NCI-H2107 (cell line): ENCODE results near the gene ZBED2.
"Not testable (repeated sequence)": the region's sequence is repeated elsewhere in the genome, so short reads cannot be mapped to it uniquely, and the experiment has no call there.

ENCODE experiments used
- DNase-seq: peaks from one replicate; lab custom pipeline; 2025; lab: John Stamatoyannopoulos, UW

Gene ZBED2

GRCh38 chr3:111595232-111595631, at the start of gene ZBED2:
TSS of gene ZBED2 (minus strand) at chr3:111595346. CDS start at chr3:111594201, 1,145 bp downstream.
- no peak for DNase-seq

GRCh38 chr3:111639316-111639715, 44.2 kb upstream of the ZBED2 start:
- DNase-seq = no peak

GRCh38 chr3:111636366-111636885, 41.3 kb upstream of the ZBED2 start:
- no peak for DNase-seq

- DNase-seq = no peak
Measured at GRCh38 chr3:111635403-111635802, 40.3 kb upstream of the ZBED2 start.

GRCh38 chr3:111630638-111631037, 35.5 kb upstream of the ZBED2 start:
- DNase-seq = not testable (repeated sequence)

- not testable (repeated sequence) for DNase-seq
Measured at GRCh38 chr3:111629018-111629417, 33.9 kb upstream of the ZBED2 start.

GRCh38 chr3:111627092-111627491, 31.9 kb upstream of the ZBED2 start:
- no peak for DNase-seq

GRCh38 chr3:111621535-111621934, 26.4 kb upstream of the ZBED2 start:
- no peak for DNase-seq

GRCh38 chr3:111619833-111620232, 24.7 kb upstream of the ZBED2 start:
- DNase-seq = no peak

- DNase-seq = no peak
Measured at GRCh38 chr3:111618945-111619344, 23.8 kb upstream of the ZBED2 start.

- DNase-seq = no peak
Measured at GRCh38 chr3:111617912-111618601, 22.9 kb upstream of the ZBED2 start.

GRCh38 chr3:111617406-111617805, 22.3 kb upstream of the ZBED2 start:
- DNase-seq = no peak

- no peak for DNase-seq
Measured at GRCh38 chr3:111616417-111617105, 21.4 kb upstream of the ZBED2 start.

GRCh38 chr3:111615880-111616279, 20.7 kb upstream of the ZBED2 start:
- no peak for DNase-seq

GRCh38 chr3:111613294-111613693, 18.1 kb upstream of the ZBED2 start:
- no peak for DNase-seq

- DNase-seq = no peak
Measured at GRCh38 chr3:111610612-111611054, 15.5 kb upstream of the ZBED2 start.

- no peak for DNase-seq
Measured at GRCh38 chr3:111610189-111610588, 15.0 kb upstream of the ZBED2 start.

- DNase-seq = no peak
Measured at GRCh38 chr3:111609700-111610099, 14.6 kb upstream of the ZBED2 start.

- no peak for DNase-seq
Measured at GRCh38 chr3:111608383-111608782, 13.2 kb upstream of the ZBED2 start.

- DNase-seq = no peak
Measured at GRCh38 chr3:111607240-111607920, 12.2 kb upstream of the ZBED2 start.

GRCh38 chr3:111605493-111605892, 10.3 kb upstream of the ZBED2 start:
- DNase-seq = no peak

- no peak for DNase-seq
Measured at GRCh38 chr3:111605018-111605417, 9.9 kb upstream of the ZBED2 start.

GRCh38 chr3:111604119-111604518, 9.0 kb upstream of the ZBED2 start:
- DNase-seq = no peak
